Activated CD4-positive, alpha-beta T cell treated with anti-CD3 and anti-CD28 coated beads, Interleukin-10, Interleukin-2, amounts not matched to agents 100 ng/mL and 50 ng/mL, durations not matched to agents 16 hours and 8 hours (primary cell): ENCODE results near the gene HES6.

Experiments used
- DNase-seq: peaks from one replicate; pipeline ENCODE4 v3.0.0-alpha.2; 2020

Gene HES6

GRCh38 chr2:238252766-238253630 is 13.2 kb upstream of the HES6 start:
- no peak for DNase-seq

- DNase-seq, result no peak
Observed at GRCh38 chr2:238251986-238252385, 12.1 kb upstream of the HES6 start.

GRCh38 chr2:238251331-238251730 is 11.5 kb upstream of the HES6 start:
- no peak for DNase-seq

- no peak for DNase-seq
Observed at GRCh38 chr2:238250896-238251295, 11.1 kb upstream of the HES6 start.

- no peak for DNase-seq
Observed at GRCh38 chr2:238247841-238248453, 8.1 kb upstream of the HES6 start.

GRCh38 chr2:238247002-238247822 is 7.4 kb upstream of the HES6 start:
- DNase-seq, result no peak

- DNase-seq, result no peak
Observed at GRCh38 chr2:238244151-238244550, 4.3 kb upstream of the HES6 start.

- DNase-seq, result no peak
Observed at GRCh38 chr2:238243496-238244076, 3.7 kb upstream of the HES6 start.

GRCh38 chr2:238242731-238243495 is 3.1 kb upstream of the HES6 start:
- DNase-seq, result no peak

GRCh38 chr2:238241970-238242369 is 2.1 kb upstream of the HES6 start:
- no peak for DNase-seq

- no peak for DNase-seq
Observed at GRCh38 chr2:238240757-238241711, 1.2 kb upstream of the HES6 start.

GRCh38 chr2:238239543-238239862 is 335 bp downstream of the HES6 start:
- DNase-seq, result no peak

GRCh38 chr2:238238766-238239542 is 884 bp downstream of the HES6 start:
- peak; percentile 34 for DNase-seq

GRCh38 chr2:238238311-238238765 is 1.5 kb downstream of the HES6 start:
- no peak for DNase-seq

- no peak for DNase-seq
Observed at GRCh38 chr2:238237431-238238135, 2.3 kb downstream of the HES6 start.

GRCh38 chr2:238236571-238236970 is 3.3 kb downstream of the HES6 start:
- no peak for DNase-seq

- DNase-seq, result no peak
Observed at GRCh38 chr2:238235856-238236255, 4.0 kb downstream of the HES6 start.

GRCh38 chr2:238235331-238235732 is 4.5 kb downstream of the HES6 start:
- DNase-seq, result no peak

- DNase-seq, result no peak
Observed at GRCh38 chr2:238233625-238234024, 6.2 kb downstream of the HES6 start.

- DNase-seq, result no peak
Observed at GRCh38 chr2:238231809-238232208, 8.0 kb downstream of the HES6 start.
